ENCODE data around the gene STOX2. TPM values are rescaled to one million over a fixed set of nuclear protein-coding genes. Genes with fewer than 3 reads are reported as not detected.

STOX2 gene
- total and polyA plus RNA-seq, 2 of the 8 experiments (the other 6 are each of a cell fraction or from before 2014, with no cell fraction given): 5.5 to 20.0 TPM

- FAIRE-seq: no peak
- Histone ChIP-seq H2BK15ac (ENCODE audit: low read length) (no peak overlapping the region), H2BK5ac (ENCODE audit: low read depth, low read length) (no peak overlapping the region), H3K4me1 (replicated peaks in 1 of 4; ENCODE audit: control insufficient read depth in 3 of 4, insufficient read depth in 4 of 4, low read length in 3 of 4) (peaks cover 3 to 6% (median 4%) of the 10 kb centered on the region in 4 experiments; a peak in 4 of 7 replicates), H3K14ac (ENCODE audit: insufficient read length) (no peak overlapping the region), H3K4me2 (ENCODE audit: insufficient read depth in 1 of 2, low read depth in 2 of 2, low read length in 2 of 2) (no peak overlapping the region), H3K4me3 (ENCODE audit: extremely low read depth in 1 of 4, insufficient read depth in 2 of 4, low read depth in 3 of 4, low read length in 4 of 4) (no peak overlapping the region), H3K18ac (ENCODE audit: extremely low read depth, low read length) (no peak overlapping the region), H3K23ac (ENCODE audit: insufficient read length) (no peak overlapping the region), H3K9me3 (ENCODE audit: insufficient read depth in 2 of 2, low read depth in 1 of 2, low read length in 1 of 2) (no peaks in the 10 kb centered on the region), H2AK5ac (ENCODE audit: low read depth, low read length) (no peak overlapping the region), H3K27ac (ENCODE audit: low read depth, low read length) (no peak overlapping the region), H4K5ac (ENCODE audit: insufficient read length, low read depth, low read length) (no peak overlapping the region), H2AFZ (ENCODE audit: low read length) (no peak overlapping the region), H2BK12ac (ENCODE audit: low read depth, low read length) (no peak overlapping the region), H3K79me1 (ENCODE audit: low read depth, low read length) (no peaks in the 10 kb centered on the region; the same call in 1 of the 2 replicates), H3K79me2 (ENCODE audit: control insufficient read depth in 1 of 2, insufficient read depth in 2 of 2, low read length in 2 of 2) (no peaks in the 10 kb centered on the region), H3K56ac (replicated peaks; ENCODE audit: insufficient read length, low read depth, low read length) (no peak overlapping the region), H3K4ac (replicated peaks; ENCODE audit: insufficient read length, low read depth, low read length) (no peak overlapping the region), H4K8ac (ENCODE audit: extremely low read depth, insufficient read depth, low read length) (no peak overlapping the region), H3K9ac (replicated peaks in 1 of 4; ENCODE audit: extremely low read depth in 1 of 4, low read depth in 3 of 4, low read length in 3 of 4) (no peak overlapping the region), H3K36me3 (ENCODE audit: control insufficient read depth in 2 of 4, insufficient read depth in 4 of 4, low read length in 3 of 4) (no peaks in the 10 kb centered on the region), H2BK120ac (replicated peaks; ENCODE audit: low read depth, low read length) (no peak overlapping the region), H3K23me2 (ENCODE audit: low read depth, low read length) (no peaks in the 10 kb centered on the region), H4K20me1 (replicated peaks in 1 of 2; ENCODE audit: control insufficient read depth in 1 of 2, insufficient read depth in 2 of 2, low read length in 2 of 2) (peaks cover 0 to 1% of the 10 kb centered on the region in 2 experiments), H3K27me3 (replicated peaks in 1 of 4; ENCODE audit: control insufficient read depth in 3 of 4, extremely low read depth in 1 of 4, insufficient read depth in 3 of 4, low read length in 3 of 4) (no peaks in the 10 kb centered on the region; a peak in 1 of 7 replicates), H2BK20ac (ENCODE audit: low read length) (no peak overlapping the region), H4K91ac (replicated peaks; ENCODE audit: insufficient read length, low read length) (no peak overlapping the region)
- WGBS, 2 experiments (ENCODE audit: extremely low coverage in 1 of 2, insufficient coverage in 1 of 2, insufficient read length in 1 of 2, insufficient replicate concordance in 2 of 2, low coverage in 1 of 2, low lambda C conversion rate in 2 of 2, missing lambda C conversion rate in 1 of 2): 80% methylated on average over 6 of the region's 6 CpGs; no CpG with 5 or more reads in 1 of the 2 experiments
- POLR2A ChIA-PET (ENCODE audit: partially characterized antibody): no interaction called here
- CTCF ChIA-PET (ENCODE audit: partially characterized antibody): interaction anchor here (1.1 kb wide), 1 partner anchor 10 kb away, joined by 3 read pairs; no protein-coding TSS in a partner anchor
- TF ChIP-seq JUN (IDR thresholded peaks at IDR 0.05; ENCODE audit: low read depth, low read length) (no peak), ZNF274 (IDR thresholded peaks at IDR 0.05; ENCODE audit: borderline replicate concordance, extremely low read depth, low read length) (no peak), BRCA1 (IDR thresholded peaks at IDR 0.05; ENCODE audit: low read depth, low read length) (no peak), CBX5 (IDR thresholded peaks at IDR 0.05; ENCODE audit: low read depth, low read length) (no peak), CTBP2 (IDR thresholded peaks at IDR 0.05; ENCODE audit: borderline replicate concordance, insufficient read depth, insufficient read length, low read length) (no peak), TBP (IDR thresholded peaks at IDR 0.05; ENCODE audit: low read depth, low read length) (no peak), CREB1 (IDR thresholded peaks at IDR 0.05) (no peak), E2F6 (IDR thresholded peaks at IDR 0.05) (no peak)
- no peak for DNase-seq (ENCODE audit: low read depth in 1 of 2, low spot score in 2 of 2)
Measured at GRCh38 chr4:183993676-183994075, 88.6 kb downstream of the STOX2 start.
